Activated CD4-positive, alpha-beta T cell treated with anti-CD3 and anti-CD28 coated beads, Interleukin-2, amount 50 U/mL, for 24 hours (primary cell): ENCODE results near the gene WBP2.

Experiments
- DNase-seq, 2 donors: peaks; one replicate each; pipeline ENCODE4 v3.0.0-alpha.2; 2020; ENCODE audit warnings: low read depth in 1 of 2, low spot score in 1 of 2

WBP2 gene

DNA sequence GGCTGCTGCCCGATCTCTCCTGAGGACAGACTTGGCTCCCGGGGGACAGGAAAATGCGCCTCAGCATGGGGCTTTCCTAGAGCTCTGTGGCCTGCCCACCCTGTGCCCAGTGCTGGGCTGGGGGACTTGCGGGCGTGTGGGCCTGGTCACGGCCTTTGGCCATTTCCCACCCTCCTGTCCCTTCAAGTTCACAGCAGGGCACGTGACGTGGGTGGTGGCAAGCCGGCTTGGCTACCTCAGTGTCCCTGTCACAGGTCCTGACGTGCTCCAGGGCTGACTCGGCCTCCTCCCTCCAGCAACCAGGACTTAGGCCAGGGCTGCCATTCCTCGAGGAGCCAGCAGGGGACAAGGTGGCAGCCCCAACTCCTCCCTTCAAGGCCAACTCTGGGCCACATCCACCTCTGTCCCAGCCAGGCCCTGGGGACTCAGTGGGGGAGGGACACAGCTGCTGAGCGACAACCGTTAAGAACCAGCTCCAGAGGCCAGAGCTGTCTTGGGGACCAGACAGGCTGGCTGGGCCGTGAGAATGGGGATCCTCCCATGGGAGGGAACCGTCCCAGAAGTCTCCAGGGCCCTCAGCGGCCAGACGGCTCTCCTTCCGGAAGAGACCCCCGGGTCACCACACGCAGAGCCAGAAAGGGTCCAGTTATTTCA lies 9.9 kb downstream of the WBP2 start:
- peak; percentile 41 to 52 for DNase-seq

DNA sequence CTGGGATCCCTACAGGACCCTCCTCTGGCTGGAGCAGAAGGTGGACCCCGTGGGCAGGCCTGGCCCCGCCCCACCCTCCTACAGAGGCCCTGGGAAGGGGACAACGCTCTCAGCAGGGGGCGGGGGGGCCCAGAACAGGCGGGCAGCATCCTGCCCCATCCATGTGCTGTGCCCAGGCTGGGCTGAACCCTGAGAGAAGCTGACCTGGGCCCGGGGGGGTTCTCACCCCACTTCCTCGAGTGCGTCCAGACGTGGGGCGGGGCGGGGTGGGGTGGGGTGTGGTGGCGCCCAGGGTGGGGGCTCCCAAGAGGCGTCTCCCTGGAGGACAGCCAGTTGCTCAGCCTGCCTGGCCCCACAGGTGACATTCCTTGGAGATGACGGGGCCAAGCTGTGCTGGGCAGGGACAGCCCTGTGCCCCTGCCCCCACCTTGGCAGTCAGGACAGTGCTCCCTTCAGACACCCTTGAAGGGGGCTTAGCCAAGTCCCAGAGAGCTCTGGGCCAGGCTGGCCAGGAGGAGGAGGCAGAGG lies 10.5 kb downstream of the WBP2 start:
- DNase-seq = no peak

DNA sequence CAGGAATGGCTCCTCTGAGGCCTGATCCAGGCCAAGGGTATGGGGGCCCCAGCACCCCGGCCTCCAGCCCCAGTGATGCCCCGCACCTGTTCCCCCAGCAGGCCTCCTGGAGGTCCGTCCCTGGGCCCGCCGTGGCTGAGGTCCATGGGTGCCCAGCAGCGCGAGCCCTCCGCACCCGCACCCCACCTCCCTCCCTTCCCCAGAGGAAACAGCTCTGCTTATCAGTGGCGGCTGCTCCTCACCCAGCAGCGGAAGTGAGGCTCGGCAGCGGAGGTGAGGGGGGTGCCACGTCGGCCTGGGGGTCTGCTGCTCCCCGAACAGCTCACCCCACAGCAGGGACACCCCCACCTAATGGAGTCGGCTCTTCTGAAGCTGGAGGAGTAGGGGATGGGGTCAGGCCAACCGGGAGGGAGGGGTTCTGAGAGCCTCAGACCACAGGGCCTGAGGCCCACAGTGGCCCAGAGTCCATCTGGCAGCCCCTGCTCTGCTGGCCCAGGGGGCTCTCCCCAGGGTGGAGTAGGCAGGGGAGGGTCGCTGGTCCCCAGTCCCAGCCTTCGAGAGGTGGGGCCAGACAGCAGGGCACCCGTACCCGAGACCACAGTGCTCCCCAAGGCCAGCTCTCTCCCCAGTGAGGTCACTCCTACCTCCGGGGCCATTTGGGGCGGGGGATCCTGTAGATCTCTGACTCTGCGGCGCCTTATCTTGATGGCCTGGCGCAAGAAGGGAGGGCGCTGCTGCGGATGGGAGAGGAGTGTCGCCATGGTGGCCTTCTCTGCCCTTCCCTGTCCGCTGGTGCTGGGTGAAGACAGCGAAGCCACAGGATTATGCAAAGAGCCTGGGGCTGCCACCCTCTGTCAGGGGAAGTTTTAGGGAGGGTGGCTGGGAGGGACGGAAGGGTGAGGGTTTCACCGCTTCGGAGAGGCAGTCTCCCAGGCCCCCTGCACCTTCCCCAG lies 11.3 kb downstream of the WBP2 start, which contains the start of gene UNC13D:
UNC13D (minus strand) TSS at position 828 of the 953 bp plus-strand sequence; CDS start at position 761, 67 bp downstream.
- DNase-seq = peak; percentile 35 to 40

- no peak for DNase-seq
Measured at GRCh38 chr17:75842963-75843576, 12.1 kb downstream of the WBP2 start.

GRCh38 chr17:75842411-75842810 lies 12.7 kb downstream of the WBP2 start:
- no peak for DNase-seq

DNA sequence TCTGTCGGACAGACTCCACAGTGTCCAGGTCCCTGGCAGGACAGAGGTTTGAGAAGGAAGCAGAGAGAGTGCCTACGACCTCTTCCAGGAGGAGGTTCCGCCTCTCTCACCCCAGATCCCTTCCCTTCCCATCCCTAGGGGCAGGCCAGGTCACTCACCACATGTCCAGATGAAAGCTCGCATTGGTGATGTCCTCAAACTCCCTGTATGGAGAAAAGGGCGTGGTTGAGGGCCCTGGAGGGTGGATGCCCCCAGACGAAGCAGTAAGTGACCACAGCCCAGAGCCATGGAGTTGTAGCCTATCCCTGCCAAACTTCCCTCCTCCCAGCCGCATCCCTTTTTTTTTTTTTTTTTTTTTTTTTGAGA lies 14.4 kb downstream of the WBP2 start:
- DNase-seq = no peak

DNA sequence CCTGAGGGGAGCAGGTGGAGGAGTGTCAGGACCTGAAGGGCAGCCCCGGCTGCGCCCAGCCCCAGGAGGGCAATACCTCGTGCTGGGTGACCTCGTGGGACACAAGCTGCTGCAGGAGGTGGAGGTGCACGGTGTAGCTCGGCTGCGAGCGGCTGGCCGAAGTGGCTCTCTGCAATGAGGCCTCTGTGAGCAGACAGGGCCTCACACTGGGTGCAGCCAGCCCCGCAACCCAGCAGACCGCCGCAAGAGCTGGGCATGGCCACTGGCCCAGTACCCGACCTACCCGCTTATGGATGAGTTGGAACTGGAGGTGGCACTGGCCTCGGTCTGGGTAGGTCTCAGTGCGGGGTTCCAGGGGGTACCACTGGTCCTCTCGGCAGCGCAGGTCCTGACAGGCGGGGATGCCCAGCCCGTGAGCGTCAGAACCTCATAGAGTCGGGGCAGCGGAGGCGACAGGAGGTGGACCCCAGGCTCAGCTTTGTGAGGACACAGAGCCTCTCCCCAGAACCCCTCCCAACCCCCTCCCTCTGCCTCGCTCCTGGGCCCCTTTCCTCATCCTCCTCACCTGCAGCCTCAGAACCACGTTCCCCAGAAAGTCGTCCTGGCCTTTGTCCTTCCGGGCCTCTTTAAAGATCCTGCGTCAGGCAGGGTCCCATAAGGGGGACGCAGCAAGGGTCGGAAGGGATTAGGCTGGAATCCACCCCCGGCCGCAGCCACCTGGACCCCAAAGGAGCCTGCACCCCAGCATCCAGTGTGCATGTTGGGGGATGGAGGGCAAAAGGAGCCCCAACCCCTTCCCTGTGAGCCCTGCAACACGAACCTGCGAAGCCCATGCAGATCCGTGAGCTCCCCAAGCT lies 15.0 kb downstream of the WBP2 start:
- no peak for DNase-seq

DNA sequence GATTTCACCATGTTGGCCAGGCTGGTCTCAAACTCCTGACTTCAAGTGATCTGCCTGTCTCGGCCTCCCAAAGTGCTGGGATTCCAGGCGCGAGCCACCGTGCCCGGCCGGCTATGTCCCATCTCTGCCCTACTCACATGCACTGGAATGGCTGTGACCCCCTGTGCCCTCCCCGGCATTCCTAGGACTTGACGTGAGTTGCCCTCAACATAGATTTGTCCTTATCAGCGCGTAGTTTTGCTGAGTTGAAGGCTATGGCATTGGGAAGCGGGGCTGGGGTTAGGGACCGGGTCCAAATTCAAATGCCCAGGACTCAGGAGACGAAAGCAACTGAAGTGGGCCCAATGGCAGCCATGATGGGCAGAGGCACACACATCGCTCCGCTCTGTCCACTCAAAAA lies 16.7 kb downstream of the WBP2 start:
- DNase-seq = no peak

GRCh38 chr17:75837899-75838298 lies 17.2 kb downstream of the WBP2 start:
- DNase-seq = no peak

GRCh38 chr17:75836605-75837004 lies 18.5 kb downstream of the WBP2 start:
- no peak for DNase-seq

DNA sequence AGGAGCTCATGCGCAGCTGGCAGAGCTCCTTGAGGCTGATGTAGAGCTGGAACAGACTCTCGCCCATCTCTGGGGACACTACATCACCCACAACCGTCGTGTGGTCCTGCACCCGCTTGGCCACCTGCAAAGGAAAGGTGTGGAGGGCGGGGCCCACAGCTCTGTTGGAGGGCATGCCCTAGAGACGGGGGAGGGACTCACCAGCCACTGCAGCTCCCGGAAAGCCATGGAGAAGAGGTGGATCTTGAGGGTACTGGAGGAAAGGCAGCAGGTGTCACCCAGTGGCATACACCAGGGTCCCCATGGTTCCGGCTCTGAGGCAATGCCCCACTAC lies 19.5 kb downstream of the WBP2 start:
- no peak for DNase-seq

- no peak for DNase-seq
Measured at GRCh38 chr17:75834928-75835653, 20.0 kb downstream of the WBP2 start.

DNA sequence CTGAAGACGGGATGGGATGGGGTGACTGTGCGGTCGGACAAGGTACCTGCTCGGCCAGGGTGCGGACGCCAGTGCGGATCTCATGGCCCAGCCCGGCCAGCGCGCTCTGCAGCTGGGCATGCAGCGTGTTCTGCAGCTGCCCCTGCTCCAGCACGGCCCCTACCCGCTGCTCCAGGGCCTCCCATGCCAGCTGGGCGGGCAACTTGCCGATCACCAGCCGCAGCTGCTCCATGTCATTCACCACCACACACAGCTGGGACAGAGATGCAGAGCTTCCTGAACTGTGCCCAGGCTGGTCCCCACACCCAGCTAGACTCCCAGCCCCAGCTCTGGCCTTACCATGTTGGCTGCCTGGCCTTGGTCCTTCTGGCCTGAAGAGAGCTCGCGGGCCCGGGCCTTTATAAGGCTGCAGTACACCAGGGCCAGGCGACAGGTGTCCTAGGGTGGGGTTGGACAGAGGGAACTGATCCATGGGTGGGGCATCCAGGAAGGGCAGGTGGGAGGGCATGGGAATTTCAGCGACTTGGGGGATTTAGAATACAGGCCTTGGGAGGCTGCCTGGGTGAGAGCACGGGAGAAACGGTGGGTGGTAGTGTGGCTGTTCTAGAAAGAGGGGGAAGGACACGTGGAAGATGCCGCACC lies 20.7 kb downstream of the WBP2 start:
- no peak for DNase-seq

- DNase-seq = no peak
Measured at GRCh38 chr17:75832652-75833400, 22.3 kb downstream of the WBP2 start.

GRCh38 chr17:75832164-75832651 lies 22.9 kb downstream of the WBP2 start:
- DNase-seq = no peak

DNA sequence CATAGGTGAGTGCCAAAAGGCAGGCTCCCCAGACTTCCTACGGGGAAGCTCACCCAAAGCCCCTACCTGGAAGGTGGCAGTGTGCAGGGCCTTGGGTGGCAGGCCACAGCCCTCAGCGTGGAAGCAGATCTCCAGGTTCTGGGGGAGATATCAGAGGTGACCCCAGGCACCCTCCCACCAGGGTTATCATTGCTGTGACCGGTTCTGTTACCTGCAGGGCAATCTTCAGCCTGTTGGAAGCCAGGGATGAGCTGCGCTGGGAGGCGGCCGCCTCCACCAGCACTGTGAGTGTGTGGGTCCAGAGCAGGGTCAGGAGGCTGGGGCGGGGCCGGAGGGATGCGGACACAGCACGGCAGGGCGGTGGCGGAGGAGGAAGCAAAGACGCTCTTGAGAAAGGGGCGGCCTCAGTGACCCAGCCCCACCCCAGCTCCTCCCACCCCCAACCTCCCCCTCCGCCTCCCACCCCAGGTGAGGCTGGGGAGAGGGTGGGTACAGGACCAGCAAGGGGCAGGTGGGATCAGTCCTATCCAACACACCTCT lies 24.0 kb downstream of the WBP2 start:
- DNase-seq = no peak

DNA sequence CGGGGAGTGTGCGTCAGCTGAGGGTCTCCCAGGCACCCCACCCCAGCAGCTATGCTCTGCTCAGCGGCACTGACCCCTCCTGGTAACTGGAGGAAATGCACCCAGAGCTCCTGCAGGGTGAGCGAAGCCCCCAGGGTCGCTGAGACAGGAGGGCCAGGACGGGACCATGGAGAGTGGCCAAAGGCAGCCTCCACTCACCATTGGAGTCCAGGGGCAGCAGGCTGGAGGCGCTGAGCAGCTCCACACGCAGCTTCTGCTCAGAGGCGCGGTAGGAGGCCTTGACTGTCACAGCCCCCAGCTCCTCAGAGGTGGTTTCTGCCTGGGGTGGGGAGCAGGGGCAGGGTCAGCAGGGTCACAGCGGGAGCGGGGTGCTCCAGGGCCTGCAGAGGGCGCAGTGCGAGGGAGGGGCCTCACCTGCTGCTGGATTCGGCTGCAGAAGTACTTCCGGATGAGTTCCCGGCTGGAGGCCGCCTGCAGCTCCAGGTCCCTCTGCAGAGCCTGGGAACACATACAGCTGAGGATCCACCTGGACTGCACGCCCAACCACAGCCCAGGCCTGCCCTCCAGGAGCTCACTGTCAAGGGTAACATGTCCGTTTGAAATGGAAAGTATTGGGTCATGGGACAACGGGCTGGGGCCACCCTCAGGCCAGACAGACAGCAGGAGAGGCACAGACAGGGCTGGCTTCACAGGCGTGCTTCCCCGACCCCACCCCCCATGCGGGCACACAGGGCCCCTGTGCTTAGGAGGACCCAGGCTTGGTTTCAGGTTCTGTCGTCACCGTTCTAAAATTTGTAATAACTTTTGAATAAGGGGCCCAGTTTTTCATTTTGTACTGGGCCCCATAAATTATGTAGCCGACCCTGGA lies 24.7 kb downstream of the WBP2 start:
- DNase-seq = no peak

DNA sequence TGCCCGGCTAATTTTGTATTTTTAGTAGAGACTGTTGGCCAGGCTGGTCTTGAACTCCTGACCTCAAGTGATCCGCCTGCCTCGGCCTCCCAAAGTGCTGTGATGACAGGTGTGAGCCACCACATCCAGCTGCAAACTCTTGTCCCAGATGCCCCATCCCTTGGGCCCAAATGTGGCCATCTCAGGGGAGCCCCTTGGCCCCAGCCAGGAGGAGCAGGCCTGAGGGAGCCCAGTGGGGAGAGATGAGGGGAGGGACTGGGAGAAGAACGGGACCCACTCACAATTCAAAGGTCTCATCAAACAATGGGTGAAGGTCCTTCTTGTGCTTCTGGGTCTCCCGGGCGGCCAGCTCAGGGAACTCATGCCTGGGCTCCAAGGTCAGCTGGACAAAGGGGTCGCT lies 25.4 kb downstream of the WBP2 start:
- no peak for DNase-seq
